ENCODE data around the gene GPX4. TPM values are rescaled to one million over a fixed set of nuclear protein-coding genes. Genes with fewer than 3 reads are reported as not detected.

Gene GPX4
- 1,125 TPM for polyA plus RNA-seq (2012; ENCODE audit: insufficient read length, low read depth)

DNA sequence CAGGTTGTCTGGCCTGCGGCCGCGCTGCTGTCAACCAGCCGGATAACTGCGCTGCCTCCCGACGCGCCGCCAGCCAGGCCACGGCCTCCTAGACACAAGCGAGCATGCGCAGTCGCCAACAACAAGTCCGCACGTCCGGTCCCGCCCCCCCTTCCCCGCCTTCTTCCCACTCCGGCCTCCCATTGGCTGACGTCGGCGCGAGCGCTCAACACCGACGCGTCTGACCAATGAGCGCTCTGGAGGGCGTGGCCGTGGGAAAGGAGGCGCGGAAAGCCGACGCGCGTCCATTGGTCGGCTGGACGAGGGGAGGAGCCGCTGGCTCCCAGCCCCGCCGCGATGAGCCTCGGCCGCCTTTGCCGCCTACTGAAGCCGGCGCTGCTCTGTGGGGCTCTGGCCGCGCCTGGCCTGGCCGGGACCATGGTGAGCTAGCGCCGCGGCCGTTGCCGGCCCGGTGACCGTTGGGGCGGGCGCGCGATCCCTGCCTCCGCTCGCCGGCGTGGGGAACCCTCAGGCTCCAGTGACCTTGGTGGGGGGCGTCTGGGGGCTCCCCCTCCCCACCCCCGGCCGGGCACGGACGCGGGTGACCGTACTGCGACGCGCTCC, at the start of gene GPX4:
Gene GPX4 (plus strand): TSS at position 287 of the 603 bp plus-strand sequence. CDS start 50 bp downstream, at position 337.
- TF ChIP-seq SIN3A (IDR thresholded peaks at IDR 0.05; ENCODE audit: borderline replicate concordance, insufficient read depth, low read length) (peak; percentile 63; the same call in 1 of the 2 replicates), TAF1 (IDR thresholded peaks at IDR 0.05; ENCODE audit: borderline replicate concordance, insufficient read depth, low read length) (peak; percentile 97), POLR2AphosphoS5 (IDR thresholded peaks at IDR 0.05; ENCODE audit: low read depth, low read length) (peak; percentile 95), FOXP2 (optimal IDR thresholded peaks at IDR 0.05; ENCODE audit: borderline replicate concordance, extremely low read depth, extremely low read length, insufficient read depth) (peak; percentile 71)
- TF ChIP-seq, protein P1, sequence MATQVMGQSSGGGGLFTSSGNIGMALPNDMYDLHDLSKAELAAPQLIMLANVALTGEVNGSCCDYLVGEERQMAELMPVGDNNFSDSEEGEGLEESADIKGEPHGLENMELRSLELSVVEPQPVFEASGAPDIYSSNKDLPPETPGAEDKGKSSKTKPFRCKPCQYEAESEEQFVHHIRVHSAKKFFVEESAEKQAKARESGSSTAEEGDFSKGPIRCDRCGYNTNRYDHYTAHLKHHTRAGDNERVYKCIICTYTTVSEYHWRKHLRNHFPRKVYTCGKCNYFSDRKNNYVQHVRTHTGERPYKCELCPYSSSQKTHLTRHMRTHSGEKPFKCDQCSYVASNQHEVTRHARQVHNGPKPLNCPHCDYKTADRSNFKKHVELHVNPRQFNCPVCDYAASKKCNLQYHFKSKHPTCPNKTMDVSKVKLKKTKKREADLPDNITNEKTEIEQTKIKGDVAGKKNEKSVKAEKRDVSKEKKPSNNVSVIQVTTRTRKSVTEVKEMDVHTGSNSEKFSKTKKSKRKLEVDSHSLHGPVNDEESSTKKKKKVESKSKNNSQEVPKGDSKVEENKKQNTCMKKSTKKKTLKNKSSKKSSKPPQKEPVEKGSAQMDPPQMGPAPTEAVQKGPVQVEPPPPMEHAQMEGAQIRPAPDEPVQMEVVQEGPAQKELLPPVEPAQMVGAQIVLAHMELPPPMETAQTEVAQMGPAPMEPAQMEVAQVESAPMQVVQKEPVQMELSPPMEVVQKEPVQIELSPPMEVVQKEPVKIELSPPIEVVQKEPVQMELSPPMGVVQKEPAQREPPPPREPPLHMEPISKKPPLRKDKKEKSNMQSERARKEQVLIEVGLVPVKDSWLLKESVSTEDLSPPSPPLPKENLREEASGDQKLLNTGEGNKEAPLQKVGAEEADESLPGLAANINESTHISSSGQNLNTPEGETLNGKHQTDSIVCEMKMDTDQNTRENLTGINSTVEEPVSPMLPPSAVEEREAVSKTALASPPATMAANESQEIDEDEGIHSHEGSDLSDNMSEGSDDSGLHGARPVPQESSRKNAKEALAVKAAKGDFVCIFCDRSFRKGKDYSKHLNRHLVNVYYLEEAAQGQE (IDR thresholded peaks at IDR 0.05; ENCODE audit: insufficient read depth in 1 of 2, low read depth in 2 of 2, low read length in 2 of 2): no peak

DNA sequence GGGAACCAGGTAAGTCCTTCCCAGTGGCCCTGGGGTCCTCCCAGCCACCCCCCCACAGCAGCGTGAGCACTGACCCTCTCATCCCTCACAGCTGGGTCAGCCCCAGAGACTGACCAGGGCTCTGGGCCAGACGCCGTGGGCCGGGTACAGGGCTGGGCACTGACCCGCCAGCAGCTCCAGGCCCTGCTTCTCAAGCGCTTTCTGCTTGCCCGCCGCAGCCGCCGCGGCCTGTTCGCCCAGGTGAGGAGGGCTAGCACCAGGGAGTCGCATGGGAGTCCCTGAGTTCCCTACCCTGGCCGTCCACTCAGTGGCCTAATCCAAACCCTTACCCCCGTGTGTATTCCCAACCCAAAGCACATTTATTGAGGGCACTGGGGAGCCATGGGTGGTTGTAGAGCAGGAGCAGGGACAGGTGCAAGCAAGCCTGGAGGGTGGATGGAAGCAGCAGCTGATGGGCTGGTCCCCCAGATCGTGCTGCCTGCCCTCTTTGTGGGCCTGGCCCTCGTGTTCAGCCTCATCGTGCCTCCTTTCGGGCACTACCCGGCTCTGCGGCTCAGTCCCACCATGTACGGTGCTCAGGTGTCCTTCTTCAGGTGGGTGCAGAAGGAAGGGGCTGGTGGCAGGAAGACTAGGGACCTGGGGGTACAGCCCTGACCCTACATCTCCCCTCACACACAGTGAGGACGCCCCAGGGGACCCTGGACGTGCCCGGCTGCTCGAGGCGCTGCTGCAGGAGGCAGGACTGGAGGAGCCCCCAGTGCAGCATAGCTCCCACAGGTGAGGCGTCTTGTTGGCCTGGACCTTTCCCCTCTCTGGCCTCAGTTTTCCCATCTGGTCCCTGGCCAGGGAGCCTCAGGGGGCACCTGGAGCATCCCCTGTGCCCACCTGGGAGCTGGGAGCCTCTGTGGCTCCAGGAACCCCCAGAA, 49.4 kb upstream of the GPX4 start:
- TF ChIP-seq SIN3A (IDR thresholded peaks at IDR 0.05; ENCODE audit: borderline replicate concordance, insufficient read depth, low read length): no peak
- TF ChIP-seq, protein P1 (IDR thresholded peaks at IDR 0.05; ENCODE audit: insufficient read depth in 1 of 2, low read depth in 2 of 2, low read length in 2 of 2): no peak
- TF ChIP-seq FOXP2 (optimal IDR thresholded peaks at IDR 0.05; ENCODE audit: borderline replicate concordance, extremely low read depth, extremely low read length, insufficient read depth): no peak
- TF ChIP-seq TAF1 (IDR thresholded peaks at IDR 0.05; ENCODE audit: borderline replicate concordance, insufficient read depth, low read length): no peak
- TF ChIP-seq POLR2AphosphoS5 (IDR thresholded peaks at IDR 0.05; ENCODE audit: low read depth, low read length): no peak

DNA sequence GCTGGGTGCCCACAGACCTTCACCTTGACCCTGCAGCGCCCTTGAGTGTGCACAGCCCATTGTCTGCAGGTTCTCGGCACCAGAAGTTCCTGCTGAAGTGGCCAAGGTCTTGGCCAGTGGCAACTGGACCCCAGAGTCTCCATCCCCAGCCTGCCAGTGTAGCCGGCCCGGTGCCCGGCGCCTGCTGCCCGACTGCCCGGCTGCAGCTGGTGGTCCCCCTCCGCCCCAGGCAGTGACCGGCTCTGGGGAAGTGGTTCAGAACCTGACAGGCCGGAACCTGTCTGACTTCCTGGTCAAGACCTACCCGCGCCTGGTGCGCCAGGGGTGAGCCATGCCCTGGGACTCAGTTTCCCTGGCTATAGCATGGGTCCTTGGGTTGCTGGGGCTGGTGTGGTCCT, 48.8 kb upstream of the GPX4 start:
- TF ChIP-seq, protein P1 (IDR thresholded peaks at IDR 0.05; ENCODE audit: insufficient read depth in 1 of 2, low read depth in 2 of 2, low read length in 2 of 2): no peak
- no peak for TF ChIP-seq TAF1 (IDR thresholded peaks at IDR 0.05; ENCODE audit: borderline replicate concordance, insufficient read depth, low read length)
- TF ChIP-seq FOXP2 (optimal IDR thresholded peaks at IDR 0.05; ENCODE audit: borderline replicate concordance, extremely low read depth, extremely low read length, insufficient read depth): no peak
- TF ChIP-seq POLR2AphosphoS5 (IDR thresholded peaks at IDR 0.05; ENCODE audit: low read depth, low read length): no peak
- no peak for TF ChIP-seq SIN3A (IDR thresholded peaks at IDR 0.05; ENCODE audit: borderline replicate concordance, insufficient read depth, low read length)

GRCh38 chr19:1055886-1056620, 47.7 kb upstream of the GPX4 start:
- TF ChIP-seq FOXP2 (optimal IDR thresholded peaks at IDR 0.05; ENCODE audit: borderline replicate concordance, extremely low read depth, extremely low read length, insufficient read depth): no peak
- no peak for TF ChIP-seq POLR2AphosphoS5 (IDR thresholded peaks at IDR 0.05; ENCODE audit: low read depth, low read length)
- TF ChIP-seq, protein P1 (IDR thresholded peaks at IDR 0.05; ENCODE audit: insufficient read depth in 1 of 2, low read depth in 2 of 2, low read length in 2 of 2): no peak
- TF ChIP-seq SIN3A (IDR thresholded peaks at IDR 0.05; ENCODE audit: borderline replicate concordance, insufficient read depth, low read length): no peak
- TF ChIP-seq TAF1 (IDR thresholded peaks at IDR 0.05; ENCODE audit: borderline replicate concordance, insufficient read depth, low read length): no peak
